ENCODE data around the gene IMP4. TPM values are rescaled to one million over a fixed set of nuclear protein-coding genes. Genes with fewer than 3 reads are reported as not detected.

IMP4 gene
- polyA plus RNA-seq, 1 of the 3 experiments (the other 2 are of a cell fraction): 252 TPM

DNA sequence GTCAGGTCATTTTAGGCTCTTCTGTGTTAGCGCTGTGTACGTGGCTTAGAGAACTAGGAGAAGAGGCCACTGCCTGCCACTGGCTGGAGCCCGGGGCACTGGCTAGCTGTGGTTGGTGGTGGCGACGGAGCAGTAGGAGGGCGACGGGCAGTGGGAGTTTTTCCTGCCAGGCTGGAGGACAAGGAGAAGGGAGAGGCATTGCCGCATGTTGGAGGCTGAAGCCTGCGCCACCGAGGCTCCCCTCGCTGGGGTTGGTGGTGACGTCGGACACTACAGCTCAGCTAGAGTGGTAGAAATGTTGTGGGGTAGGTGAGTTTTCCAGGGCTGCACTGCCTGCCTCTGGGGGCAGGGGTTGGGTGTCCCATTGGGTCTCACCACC, 41.7 kb upstream of the IMP4 start:
- Histone ChIP-seq H3K9me2 (no peaks in the 10 kb centered on the region), H3K4me3 (ENCODE audit: low read depth in 2 of 2, low read length in 1 of 2) (no peak overlapping the region), H3K27ac (ENCODE audit: low read depth in 2 of 2, low read length in 1 of 2) (no peak overlapping the region), H3K27me3 (ENCODE audit: insufficient read depth) (no peaks in the 10 kb centered on the region), H3K9ac (no peak overlapping the region), H2AFZ (ENCODE audit: low read depth) (no peak overlapping the region), H3K9me3 (no peaks in the 10 kb centered on the region), H4K20me1 (ENCODE audit: insufficient read depth) (no peaks in the 10 kb centered on the region), H3K4me2 (no peak overlapping the region), H3F3A (replicated peaks; ENCODE audit: insufficient read depth) (no peaks in the 10 kb centered on the region), H3K4me1 (ENCODE audit: control insufficient read depth in 1 of 2, insufficient read depth in 2 of 2, low read depth in 1 of 2, low read length in 1 of 2) (no peaks in the 10 kb centered on the region), H3K36me3 (replicated peaks in 1 of 2; ENCODE audit: control insufficient read depth in 1 of 2, insufficient read depth in 2 of 2, low read length in 1 of 2) (no peaks in the 10 kb centered on the region), H3K79me2 (ENCODE audit: insufficient read depth) (no peaks in the 10 kb centered on the region)
- CTCF ChIA-PET: no interaction called here
- WGBS (ENCODE audit: low lambda C conversion rate): 82% methylated on average over 11 of the region's 13 CpGs
- POLR2A ChIA-PET: interaction anchor here (0.6 kb wide), 1 partner anchor 113 kb away, joined by 3 read pairs; no protein-coding TSS in a partner anchor
- TF ChIP-seq, protein P1, sequence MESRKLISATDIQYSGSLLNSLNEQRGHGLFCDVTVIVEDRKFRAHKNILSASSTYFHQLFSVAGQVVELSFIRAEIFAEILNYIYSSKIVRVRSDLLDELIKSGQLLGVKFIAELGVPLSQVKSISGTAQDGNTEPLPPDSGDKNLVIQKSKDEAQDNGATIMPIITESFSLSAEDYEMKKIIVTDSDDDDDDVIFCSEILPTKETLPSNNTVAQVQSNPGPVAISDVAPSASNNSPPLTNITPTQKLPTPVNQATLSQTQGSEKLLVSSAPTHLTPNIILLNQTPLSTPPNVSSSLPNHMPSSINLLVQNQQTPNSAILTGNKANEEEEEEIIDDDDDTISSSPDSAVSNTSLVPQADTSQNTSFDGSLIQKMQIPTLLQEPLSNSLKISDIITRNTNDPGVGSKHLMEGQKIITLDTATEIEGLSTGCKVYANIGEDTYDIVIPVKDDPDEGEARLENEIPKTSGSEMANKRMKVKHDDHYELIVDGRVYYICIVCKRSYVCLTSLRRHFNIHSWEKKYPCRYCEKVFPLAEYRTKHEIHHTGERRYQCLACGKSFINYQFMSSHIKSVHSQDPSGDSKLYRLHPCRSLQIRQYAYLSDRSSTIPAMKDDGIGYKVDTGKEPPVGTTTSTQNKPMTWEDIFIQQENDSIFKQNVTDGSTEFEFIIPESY (IDR thresholded peaks at IDR 0.05; ENCODE audit: borderline replicate concordance, low read depth): no peak
- TF ChIP-seq NFIC (IDR thresholded peaks at IDR 0.05; ENCODE audit: borderline replicate concordance) (no peak), FOSL2 (IDR thresholded peaks at IDR 0.05; ENCODE audit: borderline replicate concordance, low read depth) (no peak)
- DNase-seq: no peak

DNA sequence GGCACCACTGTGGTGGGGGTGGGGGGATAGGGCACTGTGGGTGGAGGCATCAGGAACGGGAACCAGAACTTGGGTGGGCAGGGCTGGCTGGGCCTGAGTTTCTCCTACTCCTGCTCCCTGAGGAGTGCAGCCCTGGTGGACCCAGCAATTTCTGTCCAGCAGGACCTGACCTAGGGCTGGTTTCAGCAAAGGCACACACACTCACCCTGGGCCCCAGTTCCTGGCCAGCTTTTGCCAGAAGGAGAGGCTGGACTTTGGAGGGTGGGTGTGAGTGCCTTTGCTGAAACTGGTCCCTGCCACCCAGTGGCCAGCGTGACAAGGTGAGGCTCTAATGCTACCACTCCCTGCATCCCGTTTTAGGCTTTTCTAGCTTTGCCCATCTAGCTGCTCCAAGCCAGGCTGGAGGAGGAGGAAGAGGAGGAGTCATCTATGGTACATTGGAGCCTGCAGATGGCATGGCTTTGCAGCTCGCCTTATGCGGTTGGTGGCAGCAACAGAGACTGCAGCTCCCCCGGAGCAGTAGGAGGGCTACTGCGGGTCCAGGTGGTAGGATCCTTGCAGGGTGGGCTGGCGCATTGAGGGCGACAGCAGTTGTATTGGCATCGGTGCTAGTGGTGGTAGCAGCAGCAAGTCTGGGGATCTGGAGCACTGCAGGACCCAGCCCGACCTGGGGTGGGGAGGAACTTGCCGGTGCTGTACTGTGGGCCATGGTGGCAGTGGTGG, 40.4 kb upstream of the IMP4 start:
- Histone ChIP-seq H3K9me2 (no peaks in the 10 kb centered on the region), H3K27me3 (ENCODE audit: insufficient read depth) (no peaks in the 10 kb centered on the region), H2AFZ (ENCODE audit: low read depth) (no peak overlapping the region), H4K20me1 (ENCODE audit: insufficient read depth) (no peaks in the 10 kb centered on the region), H3K79me2 (ENCODE audit: insufficient read depth) (no peaks in the 10 kb centered on the region), H3K4me3 (ENCODE audit: low read depth in 2 of 2, low read length in 1 of 2) (no peak overlapping the region), H3K36me3 (replicated peaks in 1 of 2; ENCODE audit: control insufficient read depth in 1 of 2, insufficient read depth in 2 of 2, low read length in 1 of 2) (no peaks in the 10 kb centered on the region), H3K9ac (no peak overlapping the region), H3F3A (replicated peaks; ENCODE audit: insufficient read depth) (no peaks in the 10 kb centered on the region), H3K4me1 (ENCODE audit: control insufficient read depth in 1 of 2, insufficient read depth in 2 of 2, low read depth in 1 of 2, low read length in 1 of 2) (no peaks in the 10 kb centered on the region), H3K27ac (ENCODE audit: low read depth in 2 of 2, low read length in 1 of 2) (no peak overlapping the region), H3K4me2 (no peak overlapping the region), H3K9me3 (no peaks in the 10 kb centered on the region)
- no peak for TF ChIP-seq CHD2 (IDR thresholded peaks at IDR 0.05; ENCODE audit: low read length, partially characterized antibody)
- no peak for TF ChIP-seq GABPA (IDR thresholded peaks at IDR 0.05; ENCODE audit: low read depth)
- TF ChIP-seq, protein P2, sequence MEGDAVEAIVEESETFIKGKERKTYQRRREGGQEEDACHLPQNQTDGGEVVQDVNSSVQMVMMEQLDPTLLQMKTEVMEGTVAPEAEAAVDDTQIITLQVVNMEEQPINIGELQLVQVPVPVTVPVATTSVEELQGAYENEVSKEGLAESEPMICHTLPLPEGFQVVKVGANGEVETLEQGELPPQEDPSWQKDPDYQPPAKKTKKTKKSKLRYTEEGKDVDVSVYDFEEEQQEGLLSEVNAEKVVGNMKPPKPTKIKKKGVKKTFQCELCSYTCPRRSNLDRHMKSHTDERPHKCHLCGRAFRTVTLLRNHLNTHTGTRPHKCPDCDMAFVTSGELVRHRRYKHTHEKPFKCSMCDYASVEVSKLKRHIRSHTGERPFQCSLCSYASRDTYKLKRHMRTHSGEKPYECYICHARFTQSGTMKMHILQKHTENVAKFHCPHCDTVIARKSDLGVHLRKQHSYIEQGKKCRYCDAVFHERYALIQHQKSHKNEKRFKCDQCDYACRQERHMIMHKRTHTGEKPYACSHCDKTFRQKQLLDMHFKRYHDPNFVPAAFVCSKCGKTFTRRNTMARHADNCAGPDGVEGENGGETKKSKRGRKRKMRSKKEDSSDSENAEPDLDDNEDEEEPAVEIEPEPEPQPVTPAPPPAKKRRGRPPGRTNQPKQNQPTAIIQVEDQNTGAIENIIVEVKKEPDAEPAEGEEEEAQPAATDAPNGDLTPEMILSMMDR (IDR thresholded peaks at IDR 0.05): no peak
- TF ChIP-seq ELF1 (IDR thresholded peaks at IDR 0.05): no peak
- TF ChIP-seq FOSL2 (IDR thresholded peaks at IDR 0.05; ENCODE audit: borderline replicate concordance, low read depth): no peak
- TF ChIP-seq, protein P1 (IDR thresholded peaks at IDR 0.05; ENCODE audit: borderline replicate concordance, low read depth): no peak
- TF ChIP-seq NFIC (IDR thresholded peaks at IDR 0.05; ENCODE audit: borderline replicate concordance): no peak
- TF ChIP-seq, protein P3, sequence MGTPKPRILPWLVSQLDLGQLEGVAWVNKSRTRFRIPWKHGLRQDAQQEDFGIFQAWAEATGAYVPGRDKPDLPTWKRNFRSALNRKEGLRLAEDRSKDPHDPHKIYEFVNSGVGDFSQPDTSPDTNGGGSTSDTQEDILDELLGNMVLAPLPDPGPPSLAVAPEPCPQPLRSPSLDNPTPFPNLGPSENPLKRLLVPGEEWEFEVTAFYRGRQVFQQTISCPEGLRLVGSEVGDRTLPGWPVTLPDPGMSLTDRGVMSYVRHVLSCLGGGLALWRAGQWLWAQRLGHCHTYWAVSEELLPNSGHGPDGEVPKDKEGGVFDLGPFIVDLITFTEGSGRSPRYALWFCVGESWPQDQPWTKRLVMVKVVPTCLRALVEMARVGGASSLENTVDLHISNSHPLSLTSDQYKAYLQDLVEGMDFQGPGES (IDR thresholded peaks at IDR 0.05; ENCODE audit: low read depth, low read length): no peak
- TF ChIP-seq MXI1 (IDR thresholded peaks at IDR 0.05; ENCODE audit: low read depth, low read length): no peak
- ChIA-PET POLR2A (no interaction called here), CTCF (no interaction called here)
- 50% methylated on average over 8 of the region's 12 CpGs for WGBS (ENCODE audit: low lambda C conversion rate)
- DNase-seq: no peak

All from SK-N-SH (cell line).